DMS53 treated with DMSO at 0.1 percent for 48 hours (cell line): ENCODE data around the gene FCHO2.
A peak's percentile ranks its signal among the peaks of the same experiment; 100 is the strongest.

Experiments used
- DNase-seq: peaks from one replicate; lab custom pipeline; 2025; ENCODE audit not compliant: unreplicated experiment; lab: John Stamatoyannopoulos, UW

FCHO2 gene

GRCh38 chr5:73030531-73030930 is 74.7 kb downstream of the FCHO2 start:
- DNase-seq = no peak

DNA sequence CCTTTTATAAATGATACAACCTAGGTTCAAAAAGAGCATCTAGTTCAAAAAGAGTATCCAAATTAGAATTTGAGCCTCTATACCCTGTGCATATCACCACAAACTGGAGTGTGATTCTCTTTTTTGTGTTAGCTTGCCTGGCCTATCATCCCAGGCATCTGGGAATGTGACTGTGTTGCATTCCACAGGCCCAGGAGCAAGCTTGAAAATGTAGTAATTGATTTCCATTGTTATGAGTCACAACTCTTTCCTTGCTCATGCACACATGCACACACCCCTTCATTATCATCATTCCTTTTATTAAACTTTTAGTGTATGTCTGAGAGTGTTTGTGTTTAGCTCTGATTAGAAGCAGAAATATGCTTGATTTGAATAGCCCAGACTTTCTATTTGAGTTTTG is 75.2 kb downstream of the FCHO2 start:
- no peak for DNase-seq

DNA sequence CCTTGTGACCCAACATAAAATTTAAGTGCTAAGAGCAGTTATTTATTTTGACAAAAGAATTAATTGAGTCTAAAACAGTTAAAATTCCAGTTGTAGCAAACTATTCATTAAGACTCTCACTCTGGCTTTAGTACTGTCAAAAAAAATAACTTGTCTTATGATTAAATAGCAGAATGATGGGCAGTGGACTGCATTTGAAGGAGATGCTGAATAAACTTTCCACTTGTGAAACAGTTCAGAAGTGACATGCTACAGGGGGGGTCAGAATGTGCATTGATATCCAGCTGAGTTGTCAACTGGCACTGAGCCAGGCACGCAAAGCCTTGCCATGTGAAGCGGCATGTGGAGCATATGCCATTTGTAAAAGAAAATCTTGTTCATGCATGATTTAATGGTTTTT is 76.0 kb downstream of the FCHO2 start:
- DNase-seq = no peak

DNA sequence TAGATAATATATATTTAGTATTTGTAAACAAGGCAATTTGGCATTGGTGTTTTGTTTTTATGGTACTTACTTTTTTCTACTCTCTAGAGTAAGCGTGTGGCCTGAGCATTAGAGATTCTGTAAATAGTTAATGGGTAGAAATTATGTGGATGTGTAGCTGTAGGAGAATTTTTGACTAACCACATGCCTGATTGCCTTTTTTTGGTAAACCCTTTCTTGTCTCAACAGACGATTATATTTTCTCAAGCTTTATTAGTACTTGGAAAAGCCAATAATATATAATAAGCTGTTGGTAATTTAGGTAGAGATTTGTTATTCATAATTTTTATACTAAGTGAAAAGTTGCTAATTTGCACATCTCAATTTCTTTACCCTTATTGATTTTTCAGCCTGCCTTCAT is 76.8 kb downstream of the FCHO2 start:
- DNase-seq = no peak

GRCh38 chr5:73037545-73037944 is 81.7 kb downstream of the FCHO2 start:
- no peak for DNase-seq

GRCh38 chr5:73039082-73039481 is 83.2 kb downstream of the FCHO2 start:
- DNase-seq = peak; percentile 16

- DNase-seq = no peak
These were observed 87.2 kb downstream of the FCHO2 start for GRCh38 chr5:73042993-73043392.

DNA sequence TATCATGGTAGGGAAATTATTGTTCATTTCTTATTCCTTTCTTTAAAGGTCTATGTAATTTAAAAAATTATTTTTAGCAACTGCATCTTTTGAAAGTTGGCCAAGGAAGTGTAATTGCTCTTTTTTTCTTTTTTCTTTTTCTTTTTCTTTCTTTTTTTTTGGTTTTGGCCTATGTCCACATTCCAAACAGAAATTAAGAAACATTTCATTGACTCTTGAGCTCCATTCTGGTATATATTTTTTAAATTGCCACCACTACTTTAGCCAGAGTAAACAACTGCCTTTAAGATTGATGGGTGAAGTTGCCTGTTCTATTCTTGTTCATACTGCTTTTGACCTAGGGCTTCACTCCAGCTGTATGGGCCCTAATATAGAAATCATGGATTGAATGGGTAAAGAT is 88.7 kb downstream of the FCHO2 start:
- DNase-seq = no peak

GRCh38 chr5:73045623-73046022 is 89.8 kb downstream of the FCHO2 start:
- DNase-seq = no peak

DNA sequence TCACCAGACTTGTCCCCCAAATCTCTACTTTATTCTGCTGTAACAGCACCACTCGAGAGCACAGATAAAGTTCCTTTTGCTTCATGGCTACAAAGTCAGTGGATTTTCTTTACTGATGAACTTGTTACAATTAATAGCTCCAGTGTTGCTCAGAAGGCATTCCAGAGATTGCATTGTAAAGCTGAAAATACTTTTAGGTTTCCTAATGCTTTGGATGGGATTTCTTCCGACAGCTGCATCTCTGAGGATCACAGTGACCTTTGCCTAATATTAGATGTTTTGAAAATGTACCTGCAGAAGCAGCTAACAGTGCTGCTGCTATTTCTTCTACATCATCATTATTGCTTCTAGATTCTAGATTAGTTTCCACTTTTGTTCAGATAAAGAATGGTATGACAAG is 105.8 kb downstream of the FCHO2 start:
- no peak for DNase-seq

DNA sequence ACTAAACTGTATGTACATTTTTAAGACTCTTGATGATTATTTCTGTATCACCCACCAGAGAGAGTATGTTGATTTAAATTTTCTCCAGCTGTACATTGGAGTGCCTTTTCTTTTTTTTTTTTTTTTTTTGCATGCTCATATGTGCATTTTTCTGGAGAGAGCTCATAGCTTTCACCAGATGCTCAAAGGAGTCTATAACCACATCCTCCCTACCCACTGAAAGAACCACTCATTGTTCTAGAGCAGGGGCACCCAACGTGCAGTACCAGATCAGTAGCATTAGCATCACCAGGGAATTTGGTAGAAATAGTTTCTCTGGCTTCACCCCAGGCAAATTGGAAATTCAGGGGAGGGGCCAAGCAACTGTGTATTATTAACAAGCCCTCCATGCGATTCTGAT is 110.6 kb downstream of the FCHO2 start:
- DNase-seq = no peak

DNA sequence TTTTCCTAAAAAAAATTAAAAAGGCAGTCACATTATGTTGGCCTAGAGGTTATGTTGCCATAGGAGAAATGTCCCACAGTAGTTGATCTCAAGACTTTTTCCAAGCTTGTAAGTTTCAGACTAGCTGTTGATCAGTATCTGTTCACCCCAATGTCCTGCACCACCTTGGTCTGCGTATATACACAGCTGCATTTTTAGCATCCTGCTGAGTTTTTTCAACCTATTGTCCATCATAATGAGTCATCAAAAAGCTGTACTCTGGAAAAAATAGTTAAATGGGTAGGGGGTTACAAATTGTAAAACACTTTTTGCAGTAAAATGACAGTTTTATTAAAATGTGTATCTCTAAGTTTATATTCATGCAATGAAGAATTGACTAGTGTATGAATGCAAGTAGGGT is 111.4 kb downstream of the FCHO2 start:
- no peak for DNase-seq

DNA sequence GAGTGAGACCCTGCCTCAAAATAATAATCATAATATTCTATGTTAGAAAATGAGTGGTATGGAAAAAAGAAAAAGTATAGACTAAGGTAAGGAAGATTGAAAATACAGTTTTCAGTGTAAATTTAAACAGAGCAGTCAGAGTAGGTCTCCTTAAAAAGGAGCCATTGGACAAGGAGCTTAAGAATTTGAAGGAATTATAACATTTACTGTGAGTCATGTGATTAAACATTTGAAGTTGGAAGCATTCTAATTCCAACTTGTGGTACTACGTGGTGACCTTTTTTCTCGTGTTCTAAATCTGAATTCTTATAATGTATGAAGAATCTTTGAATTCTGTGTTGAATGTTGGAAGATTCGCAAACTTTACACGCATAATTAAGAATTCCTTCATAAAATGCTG is 125.3 kb downstream of the FCHO2 start:
- no peak for DNase-seq

- no peak for DNase-seq
These were observed 132.2 kb downstream of the FCHO2 start for GRCh38 chr5:73088026-73088425.

DNA sequence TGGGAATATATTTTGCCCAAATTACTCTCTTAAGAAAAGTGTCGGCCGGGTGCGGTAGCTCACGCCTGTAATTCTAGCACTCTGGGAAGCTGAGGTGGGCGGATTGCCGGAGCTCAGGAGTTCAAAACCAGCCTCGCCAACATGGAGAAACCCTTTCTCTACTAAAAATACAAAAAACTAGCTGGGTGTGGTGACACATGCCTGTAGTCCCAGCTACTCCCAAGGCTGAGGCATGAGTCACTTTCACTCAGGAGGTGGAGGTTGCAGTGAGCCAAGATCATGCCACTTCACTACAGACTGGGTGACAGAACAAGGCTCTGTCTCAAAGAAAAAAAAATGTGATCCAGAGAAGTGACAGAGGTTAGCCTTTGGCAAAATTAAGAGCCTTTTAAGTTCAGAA is 138.1 kb downstream of the FCHO2 start:
- DNase-seq = no peak

DNA sequence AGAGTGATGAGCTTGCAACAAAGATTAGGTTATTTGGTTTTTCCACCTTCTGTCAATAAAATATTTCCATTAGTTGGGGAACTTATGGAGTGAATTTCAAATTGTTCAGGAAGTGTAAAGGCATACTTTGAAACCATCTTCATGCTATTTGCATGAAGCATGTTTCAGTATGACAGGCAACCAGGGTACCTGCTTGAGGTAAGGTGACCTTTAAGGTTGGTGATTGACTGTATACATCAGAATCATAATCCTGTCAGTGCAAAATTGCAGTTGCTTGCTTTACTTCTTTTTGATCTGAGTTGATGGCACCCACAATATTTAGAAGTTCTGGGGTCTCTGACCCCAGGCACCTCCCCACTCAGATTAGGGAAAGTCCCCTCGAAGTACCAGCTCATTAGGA is 138.6 kb downstream of the FCHO2 start:
- no peak for DNase-seq

DNA sequence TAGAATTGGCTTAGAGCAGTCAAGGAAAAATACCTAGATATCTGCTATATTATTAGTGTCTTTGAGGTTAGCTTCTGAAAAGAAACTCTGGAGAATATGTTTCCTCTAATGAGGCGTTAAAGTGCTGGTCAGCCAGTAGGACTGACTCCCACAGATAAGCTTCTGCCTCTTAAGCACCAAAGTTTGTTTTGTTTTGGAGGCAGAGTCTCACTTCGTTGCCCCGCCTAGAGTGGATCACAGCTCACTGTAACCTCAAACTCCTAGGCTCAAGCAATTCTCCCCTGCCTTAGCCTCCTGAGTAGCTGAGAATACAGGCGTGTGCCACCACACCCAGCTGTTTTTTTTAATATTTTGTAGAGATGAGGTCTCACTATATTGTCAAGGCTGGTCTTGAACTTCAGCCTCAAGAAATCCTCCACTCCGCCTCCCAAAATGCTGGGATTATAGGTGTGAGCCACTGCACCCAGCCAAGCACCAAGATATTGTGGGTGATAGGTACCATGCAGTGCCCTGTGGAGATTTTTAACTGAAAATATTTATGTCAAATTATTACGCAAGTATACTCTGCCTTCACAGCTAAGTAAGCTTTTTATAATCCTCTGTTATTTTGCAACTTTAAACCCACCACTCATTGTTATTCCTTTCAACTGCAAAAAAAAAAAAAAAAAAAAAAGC is 139.9 kb downstream of the FCHO2 start:
- no peak for DNase-seq

- no peak for DNase-seq
These were observed 140.4 kb downstream of the FCHO2 start for GRCh38 chr5:73096239-73096575.

DNA sequence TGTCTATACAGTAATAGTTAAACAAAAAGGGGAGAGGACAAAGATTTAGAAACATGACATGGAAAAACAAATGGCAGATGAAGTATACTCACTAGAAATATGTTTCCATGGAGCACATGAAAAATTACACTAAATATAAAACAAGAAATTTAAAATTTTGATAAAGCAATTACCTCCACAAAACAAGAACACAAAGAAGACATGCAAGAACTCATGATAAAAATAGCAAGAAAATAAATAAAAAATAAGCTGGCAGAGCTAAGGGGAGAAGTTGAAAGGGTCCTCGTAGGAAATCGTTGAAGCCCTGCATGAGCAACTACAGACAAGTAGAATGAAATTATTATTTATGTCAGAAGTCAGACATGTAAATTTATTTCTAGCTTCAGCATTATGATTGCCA is 141.9 kb downstream of the FCHO2 start:
- DNase-seq = no peak

- DNase-seq = no peak
These were observed 144.3 kb downstream of the FCHO2 start for GRCh38 chr5:73100109-73100508.

DNA sequence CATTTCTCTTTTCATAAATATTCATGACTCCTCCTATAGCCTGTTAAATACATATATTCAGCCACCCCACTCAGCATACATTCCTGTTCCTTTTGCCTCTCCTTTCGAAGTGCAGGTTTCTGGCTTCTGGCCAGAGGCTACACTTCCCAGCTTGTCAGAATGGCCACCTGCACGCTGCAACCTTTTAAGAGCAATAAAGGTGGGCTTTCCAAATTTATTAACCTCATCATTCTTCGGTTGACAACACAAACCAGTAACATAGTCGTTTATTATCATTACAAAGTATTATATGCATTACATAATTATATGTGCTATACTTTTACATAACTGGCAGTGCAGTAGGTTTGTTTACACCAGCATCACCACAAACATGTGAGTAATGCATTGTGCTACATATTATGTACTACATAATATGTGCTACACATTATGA is 148.0 kb downstream of the FCHO2 start:
- no peak for DNase-seq

DNA sequence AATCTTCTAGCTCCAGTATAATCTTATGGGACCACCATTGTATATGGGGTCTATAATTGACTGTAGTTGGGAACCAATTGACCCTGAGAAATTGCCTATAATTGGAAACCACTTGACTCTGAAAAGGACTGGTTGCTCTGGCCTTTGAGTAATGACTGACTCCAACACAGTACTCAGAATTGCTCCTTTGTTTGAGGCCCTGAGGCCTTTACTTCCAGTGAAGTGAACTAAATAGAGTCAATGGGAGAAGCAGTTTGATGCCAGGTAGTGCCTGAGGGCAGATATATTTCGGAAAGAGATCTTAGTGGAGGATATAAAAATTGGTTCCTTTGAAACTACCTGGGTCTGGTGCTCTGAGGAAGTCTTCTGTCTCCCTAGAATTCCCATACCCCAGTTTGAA is 148.5 kb downstream of the FCHO2 start:
- no peak for DNase-seq

- no peak for DNase-seq
These were observed 150.5 kb downstream of the FCHO2 start for GRCh38 chr5:73106335-73106734.

DNA sequence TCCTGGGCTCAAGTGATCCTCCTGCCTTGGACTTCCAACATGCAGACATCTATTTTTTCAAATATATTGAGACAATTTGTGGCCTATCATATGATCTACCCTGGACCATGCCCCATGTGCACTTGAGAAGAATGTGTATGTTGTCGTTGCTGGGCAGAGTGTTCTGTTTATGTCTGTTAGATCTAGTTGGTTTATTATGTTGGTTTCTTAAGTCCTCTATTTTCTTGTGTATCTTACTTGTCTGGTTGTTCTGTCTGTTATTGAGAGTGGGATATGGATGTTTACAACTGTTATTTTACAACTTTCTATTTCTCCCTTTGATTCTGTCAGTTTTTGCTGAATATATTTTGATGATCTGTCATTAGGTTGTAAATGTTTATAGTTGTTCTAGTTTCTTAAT is 154.3 kb downstream of the FCHO2 start:
- no peak for DNase-seq
